ENCODE measurements around the gene ARHGAP19. TPM values are rescaled to one million over a fixed set of nuclear protein-coding genes. Genes with fewer than 3 reads are reported as not detected.

ARHGAP19 gene
- total and polyA plus RNA-seq, 4 donors = 1.8 to 12.8 (median 9.2) TPM

GRCh38 chr10:97261183-97261582 lies 31.3 kb downstream of the ARHGAP19 start:
- peaks cover 0 to 4% of the 10 kb centered on the region in 2 donors for H3K36me3 ChIP-seq (ENCODE audit: control insufficient read depth in 1 of 2, insufficient read depth in 2 of 2, low read length in 1 of 2)
- WGBS, 2 donors = 89 to 95% methylated on average over 2 of the region's 2 CpGs

GRCh38 chr10:97259119-97259518 lies 33.3 kb downstream of the ARHGAP19 start:
- DNase-seq = no peak
- H3K36me3 ChIP-seq (ENCODE audit: control insufficient read depth in 1 of 2, insufficient read depth in 2 of 2, low read length in 1 of 2) = peaks cover 4 to 6% of the 10 kb centered on the region in 2 donors
- no peak overlapping the region for H3K4me3 ChIP-seq (ENCODE audit: low read length in 2 of 2)
- ATAC-seq (ENCODE audit: low FRiP score) = no peak
- WGBS, 2 donors = 96 to 100% methylated on average over 1 of the region's 1 CpG
- no peaks in the 10 kb centered on the region for H3K27me3 ChIP-seq (ENCODE audit: control insufficient read depth in 1 of 2, insufficient read depth in 2 of 2, low read length in 1 of 2)
- no peaks in the 10 kb centered on the region for H3K9me3 ChIP-seq (ENCODE audit: control insufficient read depth, low read length)
- intact Hi-C loops (cut with DNase I) = no loop called here
- no peak overlapping the region for H3K27ac ChIP-seq (ENCODE audit: low read depth in 1 of 2, low read length in 2 of 2)
- H3K4me1 ChIP-seq (ENCODE audit: control insufficient read depth in 1 of 2, insufficient read depth in 2 of 2, low read length in 2 of 2) = no peaks in the 10 kb centered on the region

More at GRCh38 chr10:97261183-97261582, 31.3 kb downstream of the ARHGAP19 start:
- DNase-seq = no peak
- no peak for ATAC-seq (ENCODE audit: low FRiP score)
- no peaks in the 10 kb centered on the region for H3K27me3 ChIP-seq (ENCODE audit: control insufficient read depth in 1 of 2, insufficient read depth in 2 of 2, low read length in 1 of 2)
- H3K4me3 ChIP-seq (ENCODE audit: low read length in 2 of 2) = no peak overlapping the region
- H3K27ac ChIP-seq (ENCODE audit: low read depth in 1 of 2, low read length in 2 of 2) = no peak overlapping the region
- H3K9me3 ChIP-seq (ENCODE audit: control insufficient read depth, low read length) = no peaks in the 10 kb centered on the region
- intact Hi-C loops (cut with DNase I) = no loop called here
- no peaks in the 10 kb centered on the region for H3K4me1 ChIP-seq (ENCODE audit: control insufficient read depth in 1 of 2, insufficient read depth in 2 of 2, low read length in 2 of 2)

GRCh38 chr10:97256356-97256755 lies 36.1 kb downstream of the ARHGAP19 start:
- Histone ChIP-seq H3K9me3 (ENCODE audit: control insufficient read depth, low read length) (no peaks in the 10 kb centered on the region), H3K27ac (ENCODE audit: low read depth in 1 of 2, low read length in 2 of 2) (no peak overlapping the region), H3K36me3 (ENCODE audit: control insufficient read depth in 1 of 2, insufficient read depth in 2 of 2, low read length in 1 of 2) (peaks cover 2 to 6% of the 10 kb centered on the region in 2 donors), H3K27me3 (ENCODE audit: control insufficient read depth in 1 of 2, insufficient read depth in 2 of 2, low read length in 1 of 2) (no peaks in the 10 kb centered on the region), H3K4me1 (ENCODE audit: control insufficient read depth in 1 of 2, insufficient read depth in 2 of 2, low read length in 2 of 2) (no peaks in the 10 kb centered on the region), H3K4me3 (ENCODE audit: low read length in 2 of 2) (no peak overlapping the region)
- WGBS, 2 donors = 53 to 63% methylated on average over 1 of the region's 1 CpG
- DNase-seq (no peak), ATAC-seq (ENCODE audit: low FRiP score) (no peak)
- intact Hi-C loops (cut with DNase I) = no loop called here

- intact Hi-C loops (cut with DNase I) = no loop called here
- Histone ChIP-seq H3K36me3 (ENCODE audit: control insufficient read depth in 1 of 2, insufficient read depth in 2 of 2, low read length in 1 of 2) (peaks cover 2 to 6% of the 10 kb centered on the region in 2 donors), H3K9me3 (ENCODE audit: control insufficient read depth, low read length) (no peaks in the 10 kb centered on the region), H3K4me1 (ENCODE audit: control insufficient read depth in 1 of 2, insufficient read depth in 2 of 2, low read length in 2 of 2) (no peaks in the 10 kb centered on the region), H3K4me3 (ENCODE audit: low read length in 2 of 2) (no peak overlapping the region), H3K27me3 (ENCODE audit: control insufficient read depth in 1 of 2, insufficient read depth in 2 of 2, low read length in 1 of 2) (no peaks in the 10 kb centered on the region), H3K27ac (ENCODE audit: low read depth in 1 of 2, low read length in 2 of 2) (no peak overlapping the region)
- no peak for DNase-seq
- ATAC-seq (ENCODE audit: low FRiP score) = no peak
- WGBS, 2 donors = 79 to 82% methylated on average over 5 of the region's 5 CpGs
Measured at GRCh38 chr10:97255512-97256293, 36.7 kb downstream of the ARHGAP19 start.

GRCh38 chr10:97254694-97255093 lies 37.7 kb downstream of the ARHGAP19 start:
- intact Hi-C loops (cut with DNase I) = no loop called here

GRCh38 chr10:97250952-97251351 lies 41.5 kb downstream of the ARHGAP19 start:
- WGBS, 2 donors = 96 to 97% methylated on average over 1 of the region's 1 CpG
- peaks cover 0 to 5% of the 10 kb centered on the region in 2 donors for H3K36me3 ChIP-seq (ENCODE audit: control insufficient read depth in 1 of 2, insufficient read depth in 2 of 2, low read length in 1 of 2)
- no peaks in the 10 kb centered on the region for H3K27me3 ChIP-seq (ENCODE audit: control insufficient read depth in 1 of 2, insufficient read depth in 2 of 2, low read length in 1 of 2)
- ATAC-seq (ENCODE audit: low FRiP score) (no peak), DNase-seq (no peak)
- H3K4me3 ChIP-seq (ENCODE audit: low read length in 2 of 2) = no peak overlapping the region
- intact Hi-C loops (cut with DNase I) = no loop called here
- H3K27ac ChIP-seq (ENCODE audit: low read depth in 1 of 2, low read length in 2 of 2) = no peak overlapping the region
- no peaks in the 10 kb centered on the region for H3K9me3 ChIP-seq (ENCODE audit: control insufficient read depth, low read length)
- no peaks in the 10 kb centered on the region for H3K4me1 ChIP-seq (ENCODE audit: control insufficient read depth in 1 of 2, insufficient read depth in 2 of 2, low read length in 2 of 2)

More at GRCh38 chr10:97254694-97255093, 37.7 kb downstream of the ARHGAP19 start:
- Histone ChIP-seq H3K36me3 (ENCODE audit: control insufficient read depth in 1 of 2, insufficient read depth in 2 of 2, low read length in 1 of 2) (peaks cover 2 to 6% of the 10 kb centered on the region in 2 donors), H3K27me3 (ENCODE audit: control insufficient read depth in 1 of 2, insufficient read depth in 2 of 2, low read length in 1 of 2) (no peaks in the 10 kb centered on the region), H3K9me3 (ENCODE audit: control insufficient read depth, low read length) (no peaks in the 10 kb centered on the region), H3K4me1 (ENCODE audit: control insufficient read depth in 1 of 2, insufficient read depth in 2 of 2, low read length in 2 of 2) (no peaks in the 10 kb centered on the region), H3K4me3 (ENCODE audit: low read length in 2 of 2) (no peak overlapping the region), H3K27ac (ENCODE audit: low read depth in 1 of 2, low read length in 2 of 2) (no peak overlapping the region)
- 97 to 99% methylated on average over 3 of the region's 3 CpGs for WGBS, 2 donors
- ATAC-seq (ENCODE audit: low FRiP score) (no peak), DNase-seq (no peak)

- 68 to 74% methylated on average over 5 of the region's 5 CpGs for WGBS, 2 donors
- Histone ChIP-seq H3K27ac (ENCODE audit: low read depth in 1 of 2, low read length in 2 of 2) (no peak overlapping the region), H3K36me3 (ENCODE audit: control insufficient read depth in 1 of 2, insufficient read depth in 2 of 2, low read length in 1 of 2) (no peaks in the 10 kb centered on the region), H3K4me3 (ENCODE audit: low read length in 2 of 2) (no peak overlapping the region), H3K9me3 (ENCODE audit: control insufficient read depth, low read length) (no peaks in the 10 kb centered on the region), H3K4me1 (ENCODE audit: control insufficient read depth in 1 of 2, insufficient read depth in 2 of 2, low read length in 2 of 2) (no peaks in the 10 kb centered on the region), H3K27me3 (ENCODE audit: control insufficient read depth in 1 of 2, insufficient read depth in 2 of 2, low read length in 1 of 2) (no peaks in the 10 kb centered on the region)
- DNase-seq = no peak
- ATAC-seq (ENCODE audit: low FRiP score) = no peak
- intact Hi-C loops (cut with DNase I) = no loop called here
Measured at GRCh38 chr10:97243836-97244235, 48.6 kb downstream of the ARHGAP19 start.

- Histone ChIP-seq H3K4me1 (ENCODE audit: control insufficient read depth in 1 of 2, insufficient read depth in 2 of 2, low read length in 2 of 2) (no peaks in the 10 kb centered on the region), H3K27me3 (ENCODE audit: control insufficient read depth in 1 of 2, insufficient read depth in 2 of 2, low read length in 1 of 2) (no peaks in the 10 kb centered on the region), H3K9me3 (ENCODE audit: control insufficient read depth, low read length) (no peaks in the 10 kb centered on the region), H3K27ac (ENCODE audit: low read depth in 1 of 2, low read length in 2 of 2) (no peak overlapping the region), H3K4me3 (ENCODE audit: low read length in 2 of 2) (no peak overlapping the region), H3K36me3 (ENCODE audit: control insufficient read depth in 1 of 2, insufficient read depth in 2 of 2, low read length in 1 of 2) (no peaks in the 10 kb centered on the region)
- 96 to 97% methylated on average over 5 of the region's 5 CpGs for WGBS, 2 donors
- ATAC-seq (ENCODE audit: low FRiP score) (no peak), DNase-seq (no peak)
- intact Hi-C loops (cut with DNase I) = no loop called here
Measured at GRCh38 chr10:97238855-97239254, 53.6 kb downstream of the ARHGAP19 start.

- ATAC-seq (ENCODE audit: low FRiP score) (no peak), DNase-seq (no peak)
- Histone ChIP-seq H3K27me3 (ENCODE audit: control insufficient read depth in 1 of 2, insufficient read depth in 2 of 2, low read length in 1 of 2) (no peaks in the 10 kb centered on the region), H3K4me3 (ENCODE audit: low read length in 2 of 2) (no peak overlapping the region), H3K27ac (ENCODE audit: low read depth in 1 of 2, low read length in 2 of 2) (no peak overlapping the region), H3K4me1 (ENCODE audit: control insufficient read depth in 1 of 2, insufficient read depth in 2 of 2, low read length in 2 of 2) (no peaks in the 10 kb centered on the region), H3K36me3 (ENCODE audit: control insufficient read depth in 1 of 2, insufficient read depth in 2 of 2, low read length in 1 of 2) (no peaks in the 10 kb centered on the region), H3K9me3 (ENCODE audit: control insufficient read depth, low read length) (no peaks in the 10 kb centered on the region)
- intact Hi-C loops (cut with DNase I) = no loop called here
- 93 to 98% methylated on average over 4 of the region's 4 CpGs for WGBS, 2 donors
Measured at GRCh38 chr10:97235353-97235752, 57.1 kb downstream of the ARHGAP19 start.

Measured in aorta (tissue), 5 donors.